Umbilical cord (tissue), 2 donors: Measurements from ENCODE around the gene ANAPC15. TPM values are rescaled to one million over a fixed set of nuclear protein-coding genes. Genes with fewer than 3 reads are reported as not detected.
A peak's percentile ranks its signal among the peaks of the same experiment; 100 is the strongest.

Experiments
- DNase-seq: peaks from one replicate; pipeline ENCODE4 v3.0.0-alpha.2; 2015; ENCODE audit warnings: low spot score
- total RNA-seq: library from RNA; depleted of rRNA; stranded (reverse); fragments of >200 nt; gene quantifications from one replicate; pipeline ENCODE4 v1.2.3, GENCODE V29; 2014; ENCODE audit warnings: low replicate concordance; ENCODE audit not compliant: insufficient read depth

Gene ANAPC15
- total RNA-seq, 1 donor from 2014 or later = 2.2 TPM

DNA sequence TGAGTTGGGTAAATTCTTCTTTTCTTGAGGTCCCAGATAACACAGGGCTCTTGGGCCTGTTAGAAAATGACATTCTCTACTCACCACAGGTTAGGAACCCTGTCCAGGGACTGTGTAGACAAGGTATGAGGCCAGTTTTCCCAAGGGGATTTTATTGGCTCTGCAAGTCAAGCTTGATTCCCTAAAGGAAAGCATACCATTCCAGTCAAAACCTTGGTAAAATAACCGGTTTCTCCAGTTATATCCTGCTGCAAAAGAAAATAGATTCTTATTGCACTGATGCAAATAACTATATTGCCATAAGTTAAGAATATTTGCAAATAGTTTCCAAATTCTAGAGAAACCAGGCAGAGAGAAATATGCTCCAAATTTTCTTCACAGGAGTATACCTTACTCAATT, 13.5 kb upstream of the ANAPC15 start:
- DNase-seq = no peak

DNA sequence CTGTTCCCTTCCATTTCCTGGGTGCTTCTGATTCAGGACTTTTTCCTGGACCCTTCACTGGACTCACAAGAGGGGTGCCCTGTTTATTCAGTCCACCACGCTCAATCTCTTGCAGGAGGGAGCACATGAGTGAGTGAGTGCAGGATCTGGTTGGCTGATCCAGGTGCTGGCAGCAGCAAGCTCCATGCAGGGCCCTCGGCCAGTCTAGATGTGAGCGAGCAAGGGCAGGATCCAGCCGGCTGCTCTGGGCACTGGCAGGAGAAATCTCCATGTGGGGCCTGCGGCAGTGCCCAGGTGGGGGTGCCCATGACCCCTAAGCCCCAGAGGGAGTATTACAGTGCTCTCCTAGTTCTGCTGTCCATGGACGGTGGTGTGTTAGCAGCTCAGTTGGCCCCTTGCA, 11.6 kb upstream of the ANAPC15 start:
- DNase-seq = no peak

DNA sequence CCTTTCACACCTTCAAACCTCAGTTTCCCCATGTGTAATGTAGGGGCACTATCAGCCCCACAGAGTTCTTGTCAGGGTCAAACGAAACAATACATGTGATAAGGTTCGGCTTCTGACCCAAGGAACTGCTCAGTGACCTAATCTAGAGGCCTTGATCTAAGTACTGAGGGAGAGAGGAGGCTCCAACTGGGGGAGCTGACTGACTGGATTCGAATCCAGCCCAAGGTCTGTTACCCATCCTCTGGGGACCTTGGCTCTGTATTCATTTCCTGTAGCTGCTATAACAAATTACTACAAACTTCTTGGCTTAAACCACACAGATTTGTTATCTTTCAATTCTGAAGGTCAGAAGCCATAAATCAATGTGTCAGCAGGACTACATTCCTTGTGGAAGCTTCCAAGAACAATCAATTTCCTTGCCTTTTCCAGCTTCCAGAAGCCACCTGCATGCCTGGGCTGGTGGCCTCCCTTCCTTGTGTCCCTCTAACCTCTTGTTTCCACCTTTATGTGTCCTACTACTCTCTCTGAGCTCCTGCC, 10.7 kb upstream of the ANAPC15 start:
- DNase-seq = no peak

DNA sequence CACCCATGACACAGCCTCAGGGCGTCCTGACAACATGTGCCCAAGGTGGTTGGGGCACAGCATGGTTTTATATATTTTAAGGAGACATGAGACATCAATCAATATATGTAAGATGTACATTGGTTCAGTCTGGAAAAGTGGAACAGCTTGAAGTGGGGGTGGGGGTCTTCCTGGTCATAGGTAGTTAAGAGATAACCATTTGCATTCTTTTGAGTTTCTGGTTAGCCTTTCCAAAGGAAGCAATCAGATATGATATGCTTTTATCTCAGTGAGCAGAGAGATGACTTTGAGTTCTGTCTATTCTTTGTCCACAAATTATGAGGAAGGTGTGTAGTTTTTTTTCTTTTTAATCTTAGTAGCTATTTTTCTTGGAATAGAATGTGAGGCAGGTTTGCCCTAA, 10.1 kb upstream of the ANAPC15 start:
- no peak for DNase-seq

DNA sequence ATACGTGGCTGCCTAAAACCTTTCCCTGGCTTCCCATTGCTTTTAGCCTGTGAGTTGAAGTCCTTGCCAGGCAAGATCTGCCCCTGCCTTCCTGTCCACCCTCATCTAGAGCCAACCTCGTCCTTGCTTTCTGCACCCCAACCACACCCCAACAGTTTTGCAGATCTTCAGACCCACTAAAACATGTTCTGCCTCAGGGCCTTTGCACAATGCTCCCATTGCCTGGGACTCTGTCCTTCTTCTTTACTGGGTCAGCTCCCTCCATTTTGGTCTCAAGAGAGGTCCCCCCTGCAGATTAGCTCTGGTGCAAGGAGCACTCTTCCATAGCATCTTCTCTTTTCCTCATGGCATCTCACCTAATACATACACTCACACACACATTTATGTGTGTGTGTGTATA, 8.4 kb upstream of the ANAPC15 start:
- no peak for DNase-seq

DNA sequence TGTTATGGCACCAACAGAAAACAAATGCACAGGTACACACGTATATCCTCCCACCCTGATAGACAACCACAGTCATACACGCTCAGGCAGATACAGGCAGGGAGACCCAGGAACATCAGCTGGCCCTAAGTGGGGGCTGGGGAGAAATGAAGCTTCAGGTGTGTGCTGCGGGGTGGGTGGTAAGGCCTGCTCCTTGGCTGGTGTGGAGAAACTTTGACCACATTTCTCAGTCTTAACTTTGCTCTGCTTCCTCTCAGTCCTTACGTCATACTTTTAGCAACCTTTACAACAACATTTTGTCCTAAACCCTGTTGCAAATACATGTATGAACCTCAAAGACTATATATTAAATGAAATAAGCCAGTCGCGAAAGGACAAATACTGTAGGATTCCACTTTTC, 6.7 kb upstream of the ANAPC15 start:
- DNase-seq = no peak

DNA sequence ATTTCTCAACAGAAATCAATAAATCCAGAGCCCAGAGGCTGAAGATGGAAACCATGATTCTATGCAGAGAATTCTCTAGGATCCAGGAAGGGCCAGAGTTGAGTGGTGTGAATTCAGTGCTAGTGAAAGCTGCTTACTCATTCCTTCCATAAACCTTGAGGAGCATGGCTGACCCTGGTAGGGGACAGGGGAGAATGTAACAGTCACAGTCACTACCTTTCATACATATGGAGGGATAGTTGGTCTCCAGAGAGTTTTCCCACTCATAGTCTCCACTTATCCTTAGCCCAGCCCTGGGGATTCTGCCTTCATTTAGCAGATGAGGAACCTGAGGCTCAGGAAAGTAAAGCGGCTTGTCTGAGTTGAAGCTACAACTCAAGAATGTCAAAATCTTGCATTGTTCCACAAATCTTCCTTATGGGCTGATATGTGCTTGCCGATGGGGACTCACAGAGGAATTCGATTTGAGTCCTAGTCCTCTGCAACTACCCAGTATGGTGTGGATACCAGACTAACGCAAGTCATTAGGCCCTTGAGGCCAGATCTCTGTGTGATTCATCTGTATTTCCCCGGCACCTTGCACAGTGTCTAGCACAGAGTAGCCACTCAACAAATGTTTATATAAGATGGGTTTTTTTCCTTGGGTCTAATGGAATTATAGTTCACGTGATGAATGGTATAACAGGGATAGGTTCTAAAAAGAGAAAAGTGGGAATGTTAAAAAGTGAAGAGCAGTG, 3.7 kb upstream of the ANAPC15 start:
- DNase-seq = no peak

DNA sequence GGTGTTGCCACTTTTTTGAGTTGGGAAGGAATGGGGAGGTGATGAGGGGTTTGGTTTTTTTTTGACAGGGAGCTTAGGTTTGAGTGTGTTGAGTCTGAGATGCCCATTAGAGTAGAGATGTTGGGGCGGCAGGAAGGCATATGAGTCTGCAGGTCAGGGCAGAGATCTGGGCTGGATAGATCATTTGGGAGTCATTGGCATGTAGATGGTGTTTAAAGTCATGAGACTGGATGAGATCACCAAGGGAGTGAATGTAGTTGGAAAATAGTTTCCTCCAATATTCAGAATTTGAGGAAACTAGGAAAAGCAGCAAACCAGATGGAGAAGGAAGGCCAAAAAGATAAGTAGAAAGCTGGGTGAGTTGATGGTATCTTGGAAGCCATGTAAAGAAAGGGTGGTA, 2.1 kb upstream of the ANAPC15 start:
- DNase-seq = no peak

DNA sequence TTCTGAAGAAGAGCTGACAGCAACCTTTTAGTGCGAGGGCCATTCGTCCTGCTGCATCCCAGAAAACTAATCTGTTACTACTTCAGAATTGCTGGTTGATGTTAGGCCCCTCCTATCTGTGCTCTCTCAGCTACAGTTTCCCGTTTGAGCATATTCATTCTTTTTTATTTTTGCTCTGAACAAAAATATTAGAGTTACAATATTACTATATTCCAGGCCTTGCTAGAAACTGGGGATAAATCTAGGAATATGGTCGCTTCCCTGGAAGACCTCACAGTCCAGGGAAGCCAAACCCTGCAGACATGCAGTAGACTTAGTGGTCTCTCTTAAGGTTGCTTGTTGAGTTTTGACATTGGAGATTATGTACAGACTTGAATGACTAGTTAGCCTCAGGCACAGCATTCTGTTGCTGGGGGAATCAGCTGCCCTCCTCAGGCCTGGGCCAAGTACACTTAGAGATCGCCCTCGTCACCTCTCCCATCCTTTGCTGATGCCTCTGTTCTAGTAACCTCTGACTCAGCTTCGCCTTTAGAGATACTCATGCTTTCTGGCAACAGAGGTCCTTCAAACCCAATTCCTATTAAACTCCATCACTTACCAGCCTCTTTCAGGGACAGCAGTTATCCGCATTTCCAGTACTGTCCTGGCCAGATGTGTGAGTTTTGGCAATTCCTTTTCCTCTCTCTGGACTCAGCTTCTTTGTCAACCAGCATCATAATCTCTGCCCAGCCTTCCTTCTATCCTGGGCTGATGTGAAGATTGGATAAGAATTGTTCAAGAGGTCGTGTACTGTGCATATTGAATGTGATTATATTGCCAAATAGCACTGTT, 698 bp upstream of the ANAPC15 start:
- no peak for DNase-seq

DNA sequence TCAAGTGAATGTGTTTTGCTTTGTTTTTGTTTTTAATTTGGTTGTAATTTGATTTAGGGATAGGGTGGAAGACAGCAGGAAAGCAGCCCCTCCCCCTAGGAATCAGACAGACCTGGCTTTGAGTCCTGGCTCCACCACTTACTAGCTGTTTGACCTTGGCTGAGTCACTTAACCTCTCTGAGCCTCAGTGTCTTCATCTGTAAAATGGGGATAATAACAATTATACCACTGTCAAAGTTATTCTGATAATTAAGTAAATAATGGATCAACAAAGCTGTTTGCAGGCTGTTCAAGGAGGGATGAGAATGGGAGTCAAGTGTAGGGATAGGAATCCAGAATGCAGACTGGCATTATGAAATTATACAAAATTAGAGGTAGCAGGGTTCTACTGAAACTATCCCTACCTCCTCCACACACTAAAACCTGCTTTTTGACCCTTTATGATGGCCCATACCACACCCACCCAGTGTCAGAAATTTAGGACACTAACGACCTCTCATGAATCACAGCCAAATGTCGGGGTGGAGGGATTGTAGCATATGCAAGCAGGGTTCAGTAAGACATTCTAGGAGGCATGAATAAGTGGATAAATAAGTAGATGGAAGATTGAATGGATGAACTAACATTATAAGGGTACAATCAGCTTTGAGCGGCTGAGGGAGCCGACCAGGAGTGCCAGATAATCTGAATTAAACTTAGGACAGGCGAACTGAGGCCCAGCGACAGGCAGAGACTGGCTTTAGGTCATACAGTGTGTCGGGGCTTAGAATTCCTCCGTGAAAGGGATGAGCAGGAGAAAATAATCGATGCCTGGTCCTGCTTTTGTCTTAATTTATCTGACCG, 974 bp downstream of the ANAPC15 start:
- DNase-seq = no peak

DNA sequence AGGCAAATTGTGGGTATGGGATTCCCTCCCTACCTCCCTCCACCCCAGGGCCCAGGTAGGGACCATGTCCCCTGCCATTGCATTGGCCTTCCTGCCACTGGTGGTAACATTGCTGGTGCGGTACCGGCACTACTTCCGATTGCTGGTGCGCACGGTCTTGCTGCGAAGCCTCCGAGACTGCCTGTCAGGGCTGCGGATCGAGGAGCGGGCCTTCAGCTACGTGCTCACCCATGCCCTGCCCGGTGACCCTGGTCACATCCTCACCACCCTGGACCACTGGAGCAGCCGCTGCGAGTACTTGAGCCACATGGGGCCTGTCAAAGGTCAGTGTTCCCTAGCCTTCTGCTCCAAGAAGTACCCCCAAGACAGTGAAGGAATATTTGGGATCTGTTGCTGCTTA, 6.6 kb downstream of the ANAPC15 start, which contains the start of gene TOMT:
TSS of gene TOMT (plus strand) at position 37 of the 400 bp plus-strand sequence. CDS start at position 65, 28 bp downstream.
- DNase-seq = no peak

DNA sequence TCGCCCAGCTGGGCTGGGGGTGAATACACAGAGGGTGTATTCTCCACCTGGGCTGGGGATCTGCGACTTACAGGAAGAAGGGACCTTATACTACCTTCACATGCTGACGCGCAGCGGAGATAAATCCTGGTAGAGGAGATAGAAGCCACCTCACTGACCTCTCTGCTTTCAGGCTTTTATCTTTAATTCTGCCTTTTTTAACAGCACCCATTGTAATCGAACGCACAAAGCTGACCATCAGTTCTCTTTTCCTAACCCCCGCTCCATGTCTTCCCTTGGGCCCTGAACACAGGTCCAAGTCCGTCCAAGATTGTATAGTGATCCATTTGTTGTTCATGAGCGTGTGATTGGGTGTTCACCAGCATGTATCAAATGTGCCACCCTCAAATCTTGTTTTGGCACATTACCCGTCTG, 8.7 kb downstream of the ANAPC15 start:
- DNase-seq = no peak

DNA sequence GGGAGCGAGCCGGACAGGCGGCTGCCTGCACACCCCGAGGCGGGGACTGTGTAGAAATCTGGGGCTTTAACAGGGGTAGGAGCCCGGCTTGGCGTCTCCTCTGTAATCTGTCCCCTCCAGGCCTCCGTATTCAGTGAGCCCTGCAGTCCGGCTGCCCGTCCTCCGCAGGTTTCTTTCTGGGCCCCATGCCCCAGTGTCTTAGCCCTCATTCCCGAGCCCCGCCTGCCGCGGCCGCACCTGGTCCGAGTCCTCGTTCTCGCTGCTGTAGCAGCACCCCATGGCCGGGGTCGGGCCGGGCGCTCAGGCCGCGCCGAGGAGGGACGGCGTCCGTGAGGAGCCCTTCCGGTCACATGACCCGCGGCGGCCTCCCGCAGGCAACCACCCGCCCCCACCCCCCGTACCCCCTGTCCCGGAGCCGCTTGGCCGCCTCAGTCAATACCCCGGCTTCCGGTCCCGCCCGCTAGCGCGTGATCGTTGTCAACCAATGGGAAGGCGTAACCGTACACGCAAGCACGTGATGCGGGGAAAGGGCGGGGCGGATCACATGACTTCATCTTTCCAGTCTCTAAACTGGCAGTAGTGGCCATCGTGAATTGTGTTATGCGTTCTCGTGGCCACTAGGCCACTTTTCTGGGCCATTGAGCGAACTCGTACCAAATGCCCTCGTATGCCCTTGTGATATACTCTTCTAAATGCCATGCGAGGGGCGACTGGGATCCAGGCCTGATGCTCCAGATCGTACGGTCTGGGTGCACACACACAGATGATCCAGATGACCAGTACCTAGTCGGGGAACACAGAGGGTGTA, 9.3 kb downstream of the ANAPC15 start, which contains the start of gene LAMTOR1:
TSS of gene LAMTOR1 (minus strand) at position 352 of the 808 bp plus-strand sequence. CDS start at position 279, 73 bp downstream.
- peak; percentile 99 for DNase-seq

DNA sequence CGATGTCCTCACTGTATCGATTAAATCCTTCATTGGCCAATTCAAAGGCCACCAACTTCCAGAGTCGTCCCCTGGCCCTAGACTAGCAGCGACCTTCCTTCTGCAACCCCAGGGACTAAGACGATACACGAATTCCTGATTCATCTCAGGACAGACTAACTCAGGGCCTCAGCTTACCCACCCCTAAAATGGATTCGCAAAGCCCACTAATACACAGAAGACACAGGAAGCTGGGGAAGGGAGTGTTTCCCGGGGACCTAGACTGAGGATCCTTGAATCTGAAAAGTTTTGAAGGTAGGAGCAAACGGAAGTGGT, 9.9 kb downstream of the ANAPC15 start:
- DNase-seq = no peak

DNA sequence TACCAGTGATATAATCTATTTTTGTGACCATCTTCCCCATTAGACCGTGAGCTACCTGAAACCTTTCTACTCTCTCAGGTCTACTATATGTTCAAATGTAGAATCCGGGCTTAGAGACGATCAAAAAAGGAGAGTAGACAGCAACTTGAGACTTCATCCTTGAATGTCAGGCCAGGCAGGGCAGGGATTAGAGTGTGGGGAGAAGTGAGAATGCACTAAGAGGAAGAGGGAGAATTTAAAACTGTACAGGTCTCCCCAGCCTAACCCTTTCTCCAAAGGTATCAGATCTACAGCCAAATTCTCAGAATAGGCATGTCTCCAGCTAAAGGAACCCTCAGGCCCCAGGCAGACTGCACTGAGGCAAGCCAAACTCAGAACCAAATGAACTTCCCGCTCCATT, 10.3 kb downstream of the ANAPC15 start:
- DNase-seq = no peak

DNA sequence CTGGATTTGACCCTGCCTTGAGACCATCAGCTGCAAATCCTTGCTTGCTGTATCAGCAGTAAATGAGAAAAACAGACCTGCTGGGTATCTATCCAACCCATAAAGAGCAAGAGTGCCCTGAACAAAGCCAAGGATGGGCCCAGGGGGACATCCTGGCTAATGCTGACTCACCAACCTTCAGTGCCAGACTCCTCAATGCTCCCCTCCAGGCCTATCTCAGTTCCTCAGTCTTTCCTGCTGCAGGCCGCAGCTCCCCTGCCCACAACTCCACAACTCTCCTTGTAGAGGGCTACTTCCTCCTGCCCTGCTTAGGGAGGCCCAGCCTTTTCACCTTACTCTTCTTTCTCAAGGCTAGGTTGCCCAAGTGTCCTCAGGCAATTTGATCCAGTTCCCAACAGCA, 12.0 kb downstream of the ANAPC15 start:
- no peak for DNase-seq

DNA sequence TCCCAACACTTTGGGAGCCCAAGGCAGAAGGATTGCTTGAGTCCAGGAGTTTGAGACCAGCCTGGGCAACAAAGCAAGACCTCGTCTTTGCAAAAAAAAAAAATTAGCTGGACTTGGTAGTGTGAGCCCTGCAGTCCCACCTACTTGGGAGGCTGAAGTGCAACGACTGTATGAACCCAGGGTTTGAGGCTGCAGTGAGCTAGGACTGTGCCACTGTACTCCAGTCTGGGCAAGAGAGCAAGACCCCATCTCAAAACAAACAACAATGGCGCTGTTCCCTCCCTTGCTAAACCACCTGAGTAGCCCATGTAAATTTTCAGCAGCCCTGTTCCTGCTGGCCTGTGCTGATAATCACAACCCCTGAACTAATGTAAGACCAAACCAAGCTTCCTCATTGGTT, 12.5 kb downstream of the ANAPC15 start:
- DNase-seq = no peak

DNA sequence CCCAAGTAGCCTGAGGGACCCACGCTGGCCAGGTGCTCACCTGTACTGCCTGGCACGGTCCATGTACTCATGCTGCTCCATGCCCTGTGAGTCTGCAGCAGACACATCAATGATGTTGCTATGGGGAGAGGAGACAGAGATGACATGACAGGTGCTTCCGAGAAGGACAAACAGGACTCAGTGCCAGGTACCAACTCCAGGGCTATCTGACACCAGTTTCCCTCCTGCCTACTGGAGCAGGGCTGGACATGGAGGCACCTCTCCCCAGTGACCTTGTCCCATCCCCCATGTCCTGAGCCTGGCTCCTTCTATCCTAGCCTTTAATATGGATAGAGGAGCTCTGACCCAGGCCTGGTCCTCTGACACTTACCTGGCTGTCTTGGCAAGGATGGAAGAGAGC, 13.8 kb downstream of the ANAPC15 start:
- DNase-seq = no peak

DNA sequence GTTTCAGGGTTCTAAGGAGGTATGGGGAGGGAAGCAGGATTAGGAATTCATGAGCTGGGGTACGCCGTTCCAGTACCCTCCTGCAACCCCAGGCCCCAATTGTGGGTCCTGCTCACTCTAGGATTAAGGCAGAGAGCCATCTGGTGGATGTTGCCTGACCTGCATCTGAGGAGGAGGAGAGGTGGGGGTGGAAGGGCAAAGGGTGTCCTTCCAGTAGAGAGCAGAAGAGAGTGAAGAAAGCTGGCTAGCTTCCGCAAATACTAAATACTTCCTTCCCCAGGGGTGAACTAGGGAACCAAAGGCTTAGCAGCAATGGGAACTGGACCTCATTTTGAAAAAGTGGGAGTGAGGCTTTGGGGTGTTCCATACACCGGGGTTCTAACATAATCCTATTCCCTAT, 21.2 kb downstream of the ANAPC15 start:
- DNase-seq = peak; percentile 67

DNA sequence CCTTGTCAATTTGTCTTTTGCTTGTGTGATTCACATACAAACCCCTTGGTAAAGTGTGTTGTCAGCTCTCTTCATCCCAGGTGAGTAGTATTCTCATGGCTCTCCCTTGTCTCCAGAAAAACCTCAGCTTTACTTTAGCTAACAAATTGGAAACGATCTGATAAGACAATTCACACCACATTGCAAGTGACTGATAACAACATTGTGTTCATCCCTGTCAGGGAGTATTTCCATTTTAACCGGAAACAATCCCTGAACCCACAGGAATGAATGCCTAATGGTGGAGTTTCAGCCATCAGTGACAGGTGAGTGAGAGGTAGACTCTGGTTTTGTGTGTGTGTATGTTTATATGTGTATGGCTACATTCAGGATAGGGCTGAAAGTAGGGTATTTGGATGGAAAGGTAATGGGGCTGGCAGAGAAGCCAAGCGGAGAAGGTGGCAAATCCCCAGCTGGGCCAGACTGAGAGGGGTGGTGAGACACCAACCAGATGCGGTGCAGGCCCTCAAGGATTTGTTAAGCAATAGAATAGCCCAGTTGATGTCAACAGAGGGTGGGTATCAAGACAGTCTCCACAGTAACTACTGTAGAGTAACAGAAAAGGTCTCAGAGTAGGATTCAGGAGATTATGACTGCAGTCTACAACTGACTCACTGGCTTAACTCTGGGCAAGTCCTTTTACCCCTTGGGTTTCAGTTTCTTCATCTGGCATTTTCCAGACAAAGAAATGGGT, 24.3 kb downstream of the ANAPC15 start:
- peak; percentile 61 for DNase-seq
